Vagina (tissue), 2 donors: Measurements from ENCODE around the gene OGG1. TPM values are rescaled to one million over a fixed set of nuclear protein-coding genes. Genes with fewer than 3 reads are reported as not detected.

ENCODE experiments used
- DNase-seq, 2 donors: peaks; one replicate each; pipeline ENCODE4 v3.0.0-alpha.2; 2017; ENCODE audit errors: extremely low spot score in 2 of 2
- H3K27ac ChIP-seq: fragments of 200-600 bp; sonication (generic); one replicate; pipeline ENCODE4 v1.5.1; 2019
- H3K27me3 ChIP-seq: fragments of 200-600 bp; sonication (generic); one replicate; pipeline ENCODE4 v1.5.1; 2019
- H3K36me3 ChIP-seq, 2 donors: fragments of 200-600 bp; sonication (generic); one replicate each; pipeline ENCODE4 v1.5.1; 2017 to 2019
- H3K4me1 ChIP-seq: fragments of 200-600 bp; sonication (generic); one replicate; pipeline ENCODE4 v1.5.1; 2019
- H3K4me3 ChIP-seq, 2 donors: fragments of 200-600 bp; sonication (generic); 1 replicate in 1 of 2; 2 replicates in 1 of 2; pipeline ENCODE4 v1.5.1; 2016 to 2019
- H3K9me3 ChIP-seq: fragments of 200-600 bp; sonication (generic); one replicate; pipeline ENCODE4 v1.5.1; 2019
- POLR2A ChIP-seq, 2 donors: fragments of 450-650 bp; IDR thresholded peaks; one replicate each; pipeline ENCODE4 v1.6.1; 2017; ENCODE audit warnings: antibody characterized with exemption in 2 of 2, mild to moderate bottlenecking in 2 of 2, moderate library complexity in 2 of 2
- POLR2AphosphoS5 ChIP-seq, 2 donors: sonication (generic); formaldehyde crosslinking; IDR thresholded peaks; one replicate each; pipeline ENCODE4 v1.9.0; 2017; ENCODE audit warnings: antibody characterized with exemption in 2 of 2, mild to moderate bottlenecking in 2 of 2, low read depth in 1 of 2; ENCODE audit not compliant: insufficient read depth in 1 of 2
- intact Hi-C: fragments of 100-400 bp; cut with DNase I; formaldehyde crosslinking; loops from one replicate; pipeline ENCODE4 v1.15.1; 2023
- total RNA-seq: library from RNA; depleted of rRNA; stranded (reverse); fragments of >200 nt; gene quantifications from one replicate; pipeline ENCODE4 v1.2.3, GENCODE V29; 2016
- TF ChIP-seq, protein P1 (sequence below), 3 experiments: fragments of 450-650 bp in 2 of 3; fragments of 200-600 bp in 1 of 3; sonication (generic) in 1 of 3; IDR thresholded peaks; one replicate each; pipeline ENCODE4 v1.5.1; 2017 to 2019; ENCODE audit warnings: antibody characterized with exemption in 3 of 3, mild to moderate bottlenecking in 2 of 3, moderate library complexity in 2 of 3

The OGG1 gene
- total RNA-seq, 1 donor from 2014 or later, result 51.6 TPM

DNA sequence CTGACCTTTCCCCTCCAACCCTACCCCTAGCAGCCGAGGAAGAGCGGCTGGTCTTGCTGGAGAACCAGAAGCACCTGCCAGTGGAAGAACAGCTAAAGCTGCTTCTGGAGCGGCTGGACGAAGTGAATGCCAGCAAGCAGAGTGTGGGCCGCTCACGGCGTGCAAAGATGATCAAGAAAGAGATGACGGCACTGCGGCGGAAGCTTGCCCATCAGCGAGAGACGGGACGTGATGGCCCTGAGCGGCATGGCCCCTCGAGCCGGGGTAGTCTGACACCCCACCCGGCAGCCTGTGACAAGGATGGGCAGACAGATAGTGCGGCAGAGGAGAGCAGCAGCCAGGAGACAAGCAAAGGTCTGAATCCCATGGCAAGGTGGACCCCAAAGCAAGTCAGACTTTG lies 6.2 kb upstream of the OGG1 start:
- Histone ChIP-seq H3K4me1 (no peaks in the 10 kb centered on the region), H3K9me3 (no peaks in the 10 kb centered on the region), H3K27me3 (no peaks in the 10 kb centered on the region), H3K4me3 (no peak overlapping the region), H3K27ac (no peak overlapping the region), H3K36me3 (peaks cover 10 to 90% of the 10 kb centered on the region in 2 donors)
- DNase-seq, result no peak
- TF ChIP-seq POLR2A (IDR thresholded peaks at IDR 0.05), result no peak
- TF ChIP-seq, protein P1, sequence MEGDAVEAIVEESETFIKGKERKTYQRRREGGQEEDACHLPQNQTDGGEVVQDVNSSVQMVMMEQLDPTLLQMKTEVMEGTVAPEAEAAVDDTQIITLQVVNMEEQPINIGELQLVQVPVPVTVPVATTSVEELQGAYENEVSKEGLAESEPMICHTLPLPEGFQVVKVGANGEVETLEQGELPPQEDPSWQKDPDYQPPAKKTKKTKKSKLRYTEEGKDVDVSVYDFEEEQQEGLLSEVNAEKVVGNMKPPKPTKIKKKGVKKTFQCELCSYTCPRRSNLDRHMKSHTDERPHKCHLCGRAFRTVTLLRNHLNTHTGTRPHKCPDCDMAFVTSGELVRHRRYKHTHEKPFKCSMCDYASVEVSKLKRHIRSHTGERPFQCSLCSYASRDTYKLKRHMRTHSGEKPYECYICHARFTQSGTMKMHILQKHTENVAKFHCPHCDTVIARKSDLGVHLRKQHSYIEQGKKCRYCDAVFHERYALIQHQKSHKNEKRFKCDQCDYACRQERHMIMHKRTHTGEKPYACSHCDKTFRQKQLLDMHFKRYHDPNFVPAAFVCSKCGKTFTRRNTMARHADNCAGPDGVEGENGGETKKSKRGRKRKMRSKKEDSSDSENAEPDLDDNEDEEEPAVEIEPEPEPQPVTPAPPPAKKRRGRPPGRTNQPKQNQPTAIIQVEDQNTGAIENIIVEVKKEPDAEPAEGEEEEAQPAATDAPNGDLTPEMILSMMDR (IDR thresholded peaks at IDR 0.05), result no peak
- no peak for TF ChIP-seq POLR2AphosphoS5 (IDR thresholded peaks at IDR 0.05; ENCODE audit: insufficient read depth in 1 of 2, low read depth in 1 of 2)
- intact Hi-C loops, result no loop called here

DNA sequence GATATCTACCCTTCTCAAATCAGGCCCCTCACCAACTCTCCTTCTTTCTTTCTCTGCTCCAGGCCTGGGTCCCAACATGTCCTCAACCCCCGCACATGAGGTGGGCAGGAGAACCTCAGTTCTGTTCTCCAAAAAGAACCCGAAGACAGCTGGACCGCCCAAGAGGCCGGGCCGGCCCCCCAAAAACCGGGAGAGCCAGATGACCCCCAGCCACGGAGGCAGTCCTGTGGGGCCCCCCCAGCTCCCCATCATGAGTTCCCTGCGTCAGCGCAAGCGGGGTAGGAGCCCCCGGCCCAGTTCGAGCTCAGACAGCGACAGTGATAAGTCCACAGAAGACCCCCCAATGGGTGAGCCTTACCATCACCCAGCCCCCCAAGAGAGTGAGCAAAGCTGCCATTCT lies 5.6 kb upstream of the OGG1 start:
- peaks cover 5% of the 10 kb centered on the region for H3K4me1 ChIP-seq
- no peak for DNase-seq
- no peaks in the 10 kb centered on the region for H3K27me3 ChIP-seq
- H3K27ac ChIP-seq, result no peak overlapping the region
- H3K4me3 ChIP-seq, result no peak overlapping the region
- H3K9me3 ChIP-seq, result no peaks in the 10 kb centered on the region
- TF ChIP-seq POLR2A (IDR thresholded peaks at IDR 0.05) (no peak), POLR2AphosphoS5 (IDR thresholded peaks at IDR 0.05; ENCODE audit: insufficient read depth in 1 of 2, low read depth in 1 of 2) (no peak)
- TF ChIP-seq, protein P1 (IDR thresholded peaks at IDR 0.05), result no peak
- intact Hi-C loops, result no loop called here
- peaks cover 7 to 83% of the 10 kb centered on the region in 2 donors for H3K36me3 ChIP-seq

DNA sequence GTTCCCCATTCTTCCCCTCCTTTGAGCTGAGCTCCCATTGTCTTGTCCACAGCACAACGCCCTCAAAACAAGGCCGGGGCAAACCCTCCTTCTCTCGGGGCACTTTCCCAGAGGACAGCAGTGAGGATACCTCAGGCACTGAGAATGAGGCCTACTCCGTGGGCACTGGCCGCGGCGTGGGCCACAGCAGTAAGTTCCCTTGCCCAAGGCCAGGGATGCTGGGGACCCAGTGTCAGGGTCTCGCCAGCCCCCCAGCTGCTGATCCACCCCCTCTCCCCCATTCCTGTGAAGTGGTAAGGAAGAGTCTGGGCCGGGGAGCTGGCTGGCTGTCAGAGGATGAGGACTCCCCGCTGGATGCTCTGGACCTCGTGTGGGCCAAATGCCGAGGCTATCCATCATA lies 4.2 kb upstream of the OGG1 start:
- TF ChIP-seq POLR2AphosphoS5 (IDR thresholded peaks at IDR 0.05; ENCODE audit: insufficient read depth in 1 of 2, low read depth in 1 of 2), result no peak
- TF ChIP-seq POLR2A (IDR thresholded peaks at IDR 0.05), result no peak
- TF ChIP-seq, protein P1 (IDR thresholded peaks at IDR 0.05), result no peak
- no peak for DNase-seq
- intact Hi-C loops, result no loop called here
- Histone ChIP-seq H3K4me3 (no peak overlapping the region), H3K36me3 (peaks cover 3 to 70% of the 10 kb centered on the region in 2 donors), H3K27me3 (no peaks in the 10 kb centered on the region), H3K9me3 (no peaks in the 10 kb centered on the region), H3K4me1 (peaks cover 10% of the 10 kb centered on the region), H3K27ac (no peak overlapping the region)

DNA sequence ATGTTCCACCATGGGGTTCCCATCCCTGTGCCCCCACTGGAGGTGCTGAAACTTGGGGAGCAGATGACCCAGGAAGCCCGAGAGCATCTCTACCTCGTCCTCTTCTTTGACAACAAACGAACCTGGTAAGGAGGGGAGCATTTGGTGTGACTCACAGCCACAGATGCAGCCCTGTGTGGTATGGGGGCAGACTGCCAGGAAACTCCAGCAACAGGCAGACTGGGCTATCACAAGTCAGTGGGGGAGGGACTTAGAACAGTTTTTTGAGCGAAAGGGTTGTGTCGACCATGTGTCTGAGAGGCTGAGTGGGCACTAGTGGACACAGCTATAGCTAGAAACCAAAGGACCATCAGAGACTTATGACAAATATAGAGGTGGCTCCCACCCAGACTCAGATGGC lies 3.4 kb upstream of the OGG1 start:
- no peak overlapping the region for H3K4me3 ChIP-seq
- DNase-seq, result no peak
- H3K4me1 ChIP-seq, result peaks cover 19% of the 10 kb centered on the region
- intact Hi-C loops, result no loop called here
- no peaks in the 10 kb centered on the region for H3K27me3 ChIP-seq
- no peak overlapping the region for H3K27ac ChIP-seq
- TF ChIP-seq, protein P1 (IDR thresholded peaks at IDR 0.05), result no peak
- TF ChIP-seq POLR2AphosphoS5 (IDR thresholded peaks at IDR 0.05; ENCODE audit: insufficient read depth in 1 of 2, low read depth in 1 of 2), result no peak
- TF ChIP-seq POLR2A (IDR thresholded peaks at IDR 0.05), result no peak
- no peaks in the 10 kb centered on the region for H3K9me3 ChIP-seq
- H3K36me3 ChIP-seq, result peaks cover 0 to 62% of the 10 kb centered on the region in 2 donors

DNA sequence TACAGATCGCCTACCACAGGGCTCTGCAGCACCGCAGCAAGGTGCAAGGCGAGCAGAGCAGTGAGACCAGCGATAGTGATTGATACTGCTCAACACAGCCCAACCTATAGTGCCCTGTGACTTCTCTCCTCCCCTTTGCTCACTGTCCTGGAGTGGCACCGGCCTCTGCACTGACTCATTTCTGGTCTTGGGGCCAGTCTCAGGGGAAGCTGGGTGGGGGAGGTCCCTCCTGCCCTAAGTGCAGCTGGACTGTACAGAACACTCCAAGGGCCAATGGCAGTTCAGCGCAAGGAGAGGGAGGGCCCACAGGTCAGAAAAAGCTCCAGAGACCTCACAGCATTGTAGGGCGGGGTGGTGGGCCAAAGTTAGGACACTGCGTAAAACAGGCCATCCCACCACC lies 2.5 kb upstream of the OGG1 start:
- H3K27me3 ChIP-seq, result no peaks in the 10 kb centered on the region
- intact Hi-C loops, result no loop called here
- DNase-seq, result no peak
- H3K27ac ChIP-seq, result no peak overlapping the region
- no peak overlapping the region for H3K4me3 ChIP-seq
- peaks cover 28% of the 10 kb centered on the region for H3K4me1 ChIP-seq
- TF ChIP-seq POLR2A (IDR thresholded peaks at IDR 0.05) (no peak), POLR2AphosphoS5 (IDR thresholded peaks at IDR 0.05; ENCODE audit: insufficient read depth in 1 of 2, low read depth in 1 of 2) (no peak)
- TF ChIP-seq, protein P1 (IDR thresholded peaks at IDR 0.05), result no peak
- H3K36me3 ChIP-seq, result peaks cover 0 to 59% of the 10 kb centered on the region in 2 donors
- H3K9me3 ChIP-seq, result no peaks in the 10 kb centered on the region
